HS-5 (cell line): ENCODE results near the gene PYGB.

Source experiments
- DNase-seq: peaks from one replicate; pipeline ENCODE4 v3.0.0-alpha.2; 2012; ENCODE audit warnings: low read depth

The PYGB gene

GRCh38 chr20:25271486-25272222 lies 23.8 kb downstream of the PYGB start:
- no peak for DNase-seq

GRCh38 chr20:25272223-25273000 lies 24.5 kb downstream of the PYGB start:
- no peak for DNase-seq

- no peak for DNase-seq
These were observed 25.2 kb downstream of the PYGB start for GRCh38 chr20:25273046-25273445.

- no peak for DNase-seq
These were observed 25.9 kb downstream of the PYGB start for GRCh38 chr20:25273541-25274358.

- no peak for DNase-seq
These were observed 26.6 kb downstream of the PYGB start for GRCh38 chr20:25274481-25274880.

GRCh38 chr20:25274891-25275812 lies 27.3 kb downstream of the PYGB start:
- DNase-seq, result no peak

- DNase-seq, result no peak
These were observed 28.1 kb downstream of the PYGB start for GRCh38 chr20:25275813-25276532.

GRCh38 chr20:25276533-25277050 lies 28.7 kb downstream of the PYGB start:
- DNase-seq, result no peak

GRCh38 chr20:25277051-25277801 lies 29.3 kb downstream of the PYGB start:
- DNase-seq, result no peak

- no peak for DNase-seq
These were observed 30.1 kb downstream of the PYGB start for GRCh38 chr20:25277941-25278521.

GRCh38 chr20:25278636-25279361 lies 30.9 kb downstream of the PYGB start:
- DNase-seq, result no peak

- no peak for DNase-seq
These were observed 31.5 kb downstream of the PYGB start for GRCh38 chr20:25279403-25279802.

- no peak for DNase-seq
These were observed 32.2 kb downstream of the PYGB start for GRCh38 chr20:25280051-25280573.

- no peak for DNase-seq
These were observed 33.0 kb downstream of the PYGB start for GRCh38 chr20:25280574-25281535.

- DNase-seq, result no peak
These were observed 33.7 kb downstream of the PYGB start for GRCh38 chr20:25281541-25281991.

- DNase-seq, result no peak
These were observed 34.3 kb downstream of the PYGB start for GRCh38 chr20:25282034-25282781.
